GM12878 (cell line): ENCODE results near the gene CLEC2B. TPM values are rescaled to one million over a fixed set of nuclear protein-coding genes. Genes with fewer than 3 reads are reported as not detected.

ENCODE experiments used
- ATAC-seq: fragments of 200-7000 bp; cut with Tn5 transposase; 3 replicates; pipeline ENCODE4 v1.9.1; 2020; ENCODE audit warnings: mild to moderate bottlenecking, moderate library complexity
- BruUV-seq: library from RNA; stranded (reverse); fragments of 400-500 nt; replicated peaks from 2 replicates; lab custom pipeline; 2021; lab: Mats Ljungman, UMichigan
- CTCF ChIA-PET: fragments of 300-600 bp; sonication (Branson Sonifier 250); formaldehyde crosslinking; extraction: SDS; loops from one replicate; lab custom pipeline; 2021; ENCODE audit warnings: inconsistent platforms; lab: Yijun Ruan, JAX
- POLR2A ChIA-PET: fragments of 350-600 bp; formaldehyde crosslinking; extraction: SDS; loops from one replicate; lab custom pipeline; 2021; ENCODE audit warnings: inconsistent platforms; lab: Charles Lee
- RAD21 ChIA-PET: fragments of 300-600 bp; sonication (Branson Sonifier 250); formaldehyde crosslinking; loops from one replicate; lab custom pipeline; 2023; ENCODE audit warnings: antibody characterized with exemption; ENCODE audit not compliant: unreplicated experiment; lab: Charles Lee
- SMC1A ChIA-PET: fragments of 300-600 bp; sonication (Branson Sonifier 250); formaldehyde crosslinking; loops from one replicate; lab custom pipeline; 2023; ENCODE audit not compliant: unreplicated experiment, uncharacterized antibody; lab: Charles Lee
- DNase-seq: peaks from one replicate; pipeline ENCODE4 v3.0.0-alpha.2; 2011; ENCODE audit warnings: low read depth, low spot score
- FAIRE-seq: peaks from 3 replicates; lab custom pipeline; 2011; peaks lifted over from hg19 to GRCh38; lab: Jason Lieb, UNC
- H2AFZ ChIP-seq: 2 replicates; pipeline ENCODE4 v1.6.0; 2011; ENCODE audit warnings: low read depth, low read length, control low read depth; ENCODE audit not compliant: control insufficient read depth
- H3K27ac ChIP-seq: 2 replicates; pipeline ENCODE4 v1.5.1; 2011; ENCODE audit warnings: control low read depth; ENCODE audit not compliant: control insufficient read depth, insufficient read depth
- H3K27me3 ChIP-seq, 2 experiments: replicated peaks in 1 of 2; 2 replicates each; pipeline versions ENCODE4 v1.6.0 to v1.6.1; 2011; ENCODE audit warnings: low read length in 1 of 2; ENCODE audit not compliant: control insufficient read depth in 2 of 2, insufficient read depth in 2 of 2
- H3K36me3 ChIP-seq, 2 experiments: 2 replicates each; pipeline ENCODE4 v1.5.1; 2011; ENCODE audit warnings: low read length in 1 of 2; ENCODE audit not compliant: control insufficient read depth in 2 of 2, insufficient read depth in 2 of 2
- H3K4me1 ChIP-seq: 2 replicates; pipeline ENCODE4 v1.6.1; 2011; ENCODE audit warnings: mild to moderate bottlenecking, low read length, moderate library complexity, mixed read lengths; ENCODE audit not compliant: control insufficient read depth, insufficient read depth
- H3K4me2 ChIP-seq: 2 replicates; pipeline ENCODE4 v1.6.0; 2011; ENCODE audit warnings: control low read depth; ENCODE audit not compliant: control insufficient read depth, insufficient read depth
- H3K4me3 ChIP-seq: fragments of 200-600 bp; sonication (generic); 2 replicates; pipeline ENCODE4 v1.5.1; 2016
- H3K79me2 ChIP-seq: 2 replicates; pipeline ENCODE4 v1.6.0; 2011; ENCODE audit warnings: low read length; ENCODE audit not compliant: control insufficient read depth, insufficient read depth
- H3K9ac ChIP-seq: 2 replicates; pipeline ENCODE4 v1.8.0; 2011; ENCODE audit warnings: low read length, control low read depth, mixed read lengths; ENCODE audit not compliant: control insufficient read depth, insufficient read depth
- H3K9me3 ChIP-seq: replicated peaks from 3 replicates; pipeline ENCODE4 v1.5.1; 2011; ENCODE audit warnings: mild to moderate bottlenecking, low read length; ENCODE audit not compliant: control insufficient read depth, insufficient read depth
- H4K20me1 ChIP-seq: 2 replicates; pipeline ENCODE4 v1.6.0; 2011; ENCODE audit not compliant: control insufficient read depth, insufficient read depth
- ASH2L ChIP-seq: fragments of 300-600, 200-600 bp; sonication (generic); IDR thresholded peaks from 2 replicates; pipeline ENCODE4 v1.6.1; 2017; ENCODE audit warnings: low read depth, mild to moderate bottlenecking, borderline replicate concordance
- ATF3 ChIP-seq: IDR thresholded peaks from 2 replicates; pipeline ENCODE4 v1.6.1; 2011; ENCODE audit warnings: low read depth, mild to moderate bottlenecking, low read length, moderate library complexity, borderline replicate concordance; ENCODE audit errors: extremely low read depth
- CEBPB ChIP-seq, 2 experiments: fragments of 150-350 bp in 1 of 2; IDR thresholded peaks; 2 replicates each; pipeline ENCODE4 v1.6.1; 2012 to 2014; ENCODE audit warnings: low read depth in 2 of 2, low read length in 2 of 2, borderline replicate concordance in 1 of 2, inconsistent platforms in 1 of 2
- CUX1 ChIP-seq: IDR thresholded peaks from 2 replicates; pipeline ENCODE4 v1.6.1; 2012; ENCODE audit warnings: improper control_type of control experiment, low read depth, low read length; ENCODE audit not compliant: insufficient replicate concordance
- E4F1 ChIP-seq: fragments of 450-650 bp; IDR thresholded peaks from 2 replicates; pipeline ENCODE4 v1.6.1; 2018; ENCODE audit warnings: borderline replicate concordance, mild to moderate bottlenecking; ENCODE audit not compliant: partially characterized antibody
- ESRRA ChIP-seq: IDR thresholded peaks from 2 replicates; pipeline ENCODE4 v1.6.1; 2012; ENCODE audit warnings: mild to moderate bottlenecking, low read length, improper control_type of control experiment
- GATAD2B ChIP-seq: fragments of 450-650 bp; conservative IDR thresholded peaks from 2 replicates; pipeline ENCODE4 v1.6.1; 2017; ENCODE audit warnings: low read depth, mild to moderate bottlenecking, moderate library complexity
- HDGF ChIP-seq: fragments of 450-650 bp; IDR thresholded peaks from 2 replicates; pipeline ENCODE4 v1.6.1; 2016; ENCODE audit warnings: antibody characterized with exemption
- IKZF1 ChIP-seq: fragments of 450-650 bp; conservative IDR thresholded peaks from 2 replicates; pipeline ENCODE4 v1.6.1; 2017; ENCODE audit warnings: antibody characterized with exemption, mild to moderate bottlenecking
- MEF2A ChIP-seq: IDR thresholded peaks from 2 replicates; pipeline ENCODE4 v1.6.1; 2011; ENCODE audit warnings: low read depth, mild to moderate bottlenecking, low read length, moderate library complexity; ENCODE audit not compliant: insufficient read depth
- MYC ChIP-seq: IDR thresholded peaks from 2 replicates; pipeline ENCODE4 v1.6.1; 2011; ENCODE audit warnings: mild to moderate bottlenecking, low read length, moderate library complexity, inconsistent platforms; ENCODE audit not compliant: insufficient read depth, insufficient replicate concordance, insufficient read length, severe bottlenecking
- NFYA ChIP-seq: IDR thresholded peaks from 2 replicates; pipeline ENCODE4 v1.6.1; 2011; ENCODE audit warnings: low read depth, mild to moderate bottlenecking, low read length, improper control_type of control experiment, borderline replicate concordance
- YY1 ChIP-seq: IDR thresholded peaks from 2 replicates; pipeline ENCODE4 v1.6.1; 2011; ENCODE audit warnings: low read depth, mild to moderate bottlenecking, low read length
- ZNF384 ChIP-seq: IDR thresholded peaks from 2 replicates; pipeline ENCODE4 v1.6.1; 2012; ENCODE audit warnings: low read depth, mild to moderate bottlenecking, low read length, improper control_type of control experiment, borderline replicate concordance
- WGBS: methylation state at CpG from one replicate; pipeline ENCODE4 v1.1.6; 2016; ENCODE audit warnings: low lambda C conversion rate; ENCODE audit not compliant: insufficient replicate concordance, insufficient coverage; ENCODE audit errors: missing lambda C conversion rate; 5-methylcytosine and 5-hydroxymethylcytosine counted together
- in situ Hi-C: fragments of 300-500 bp; cut with MboI; formaldehyde crosslinking; loops from 9 replicates; pipeline ENCODE4 v1.14.3; 2018; ENCODE audit warnings: mixed read lengths
- intact Hi-C: fragments of 100-400 bp; cut with micrococcal nuclease; formaldehyde crosslinking; loops from one replicate; pipeline ENCODE4 v1.14.2; 2022; ENCODE audit not compliant: unreplicated experiment
- polyA plus RNA-seq, 11 experiments: library from polyadenylated mRNA; depleted of rRNA in 4 of 11; unstranded in 6 of 11; stranded (reverse) in 5 of 11; fragments of >200 nt; fragmentation: Nextera tagmentation in 4 of 11; fragmentation: Illumina TruSeq in 1 of 11; extraction: Ambion mirVana in 4 of 11; extraction: Trizol in 1 of 11; gene quantifications; 1 replicate in 1 of 11; 2 replicates in 10 of 11; pipeline versions ENCODE4 v1.2.1 to v1.2.3, GENCODE V29; 2011 to 2016; ENCODE audit warnings: inconsistent platforms in 2 of 11, missing spikeins in 2 of 11, low read depth in 1 of 11
- total RNA-seq, 4 experiments: library from RNA; depleted of rRNA in 3 of 4; stranded (reverse); fragments of >200 nt in 3 of 4; fragmentation: Illumina TruSeq in 1 of 4; extraction: Trizol in 1 of 4; gene quantifications; 2 replicates each; pipeline versions ENCODE4 v1.2.1 to v1.2.3, GENCODE V29; 2013 to 2021

CLEC2B gene
- total and polyA plus RNA-seq, 10 of the 15 experiments (the other 5 are each of a cell fraction or from before 2014, with no cell fraction given) = 7.1 to 21.6 (median 12.0) TPM

- ChIA-PET CTCF (interaction anchor here (1.0 to 7.8 kb wide), 6 partner anchors 9 to 118 kb away, joined by 3 to 67 read pairs (median 10); no protein-coding TSS in a partner anchor), SMC1A (interaction anchor here (0.6 to 6.5 kb wide), 5 partner anchors 11 to 133 kb away, joined by 3 to 34 read pairs (median 4); no protein-coding TSS in a partner anchor), RAD21 (interaction anchor here (0.7 to 3.4 kb wide), 3 partner anchors 10 to 58 kb away, joined by 3 to 15 read pairs (median 6); no protein-coding TSS in a partner anchor), POLR2A (no interaction called here)
- no peak overlapping the region for H3K9ac ChIP-seq
- H4K20me1 ChIP-seq = no peaks in the 10 kb centered on the region
- ATAC-seq (no peak), FAIRE-seq (no peak), DNase-seq (no peak)
- no peaks in the 10 kb centered on the region for H3K9me3 ChIP-seq
- no peak overlapping the region for H2AFZ ChIP-seq
- no peaks in the 10 kb centered on the region for H3K36me3 ChIP-seq
- no peaks in the 10 kb centered on the region for H3K79me2 ChIP-seq
- no peaks in the 10 kb centered on the region for H3K4me1 ChIP-seq
- intact Hi-C loops (no loop called here), in situ Hi-C loops (no loop called here)
- no peak overlapping the region for H3K27ac ChIP-seq
- no peaks in the 10 kb centered on the region; a peak in 1 of 4 replicates for H3K27me3 ChIP-seq
- no peak overlapping the region for H3K4me2 ChIP-seq
- 13% methylated on average over 3 of the region's 3 CpGs for WGBS
- no TSS peak for BruUV-seq
- H3K4me3 ChIP-seq = no peak overlapping the region
- no peak for TF ChIP-seq ASH2L
- TF ChIP-seq ZNF384 = no peak
- TF ChIP-seq CEBPB (IDR thresholded peaks at IDR 0.05; ENCODE audit: borderline replicate concordance in 1 of 2, low read depth in 2 of 2, low read length in 2 of 2) = no peak
- no peak for TF ChIP-seq NFYA
- TF ChIP-seq YY1 = no peak
- TF ChIP-seq ATF3 = no peak
- TF ChIP-seq E4F1 = no peak
- no peak for TF ChIP-seq ESRRA
- TF ChIP-seq MEF2A = no peak
- no peak for TF ChIP-seq HDGF
- TF ChIP-seq MYC = no peak
- no peak for TF ChIP-seq CUX1
- no peak for TF ChIP-seq GATAD2B
- no peak for TF ChIP-seq IKZF1
Observed at GRCh38 chr12:9808504-9808903, 60.6 kb downstream of the CLEC2B start.
